Gastrocnemius medialis (tissue), 4 donors: Measurements from ENCODE around the gene KRT2.

Experiments
- POLR2A ChIP-seq, 2 donors: fragments of 450-650 bp; IDR thresholded peaks; one replicate each; pipeline ENCODE4 v1.6.1; 2017; ENCODE audit warnings: antibody characterized with exemption in 2 of 2, mild to moderate bottlenecking in 2 of 2, moderate library complexity in 2 of 2
- TF ChIP-seq, protein P1 (sequence below), 5 experiments: fragments of 450-650 bp in 3 of 5; fragments of 200-600 bp in 2 of 5; sonication (generic) in 2 of 5; IDR thresholded peaks in 4 of 5; conservative IDR thresholded peaks in 1 of 5; 1 replicate in 4 of 5; 2 replicates in 1 of 5; pipeline ENCODE4 v1.5.1; 2016 to 2019; ENCODE audit warnings: antibody characterized with exemption in 5 of 5, mild to moderate bottlenecking in 3 of 5, moderate library complexity in 3 of 5

DNA sequence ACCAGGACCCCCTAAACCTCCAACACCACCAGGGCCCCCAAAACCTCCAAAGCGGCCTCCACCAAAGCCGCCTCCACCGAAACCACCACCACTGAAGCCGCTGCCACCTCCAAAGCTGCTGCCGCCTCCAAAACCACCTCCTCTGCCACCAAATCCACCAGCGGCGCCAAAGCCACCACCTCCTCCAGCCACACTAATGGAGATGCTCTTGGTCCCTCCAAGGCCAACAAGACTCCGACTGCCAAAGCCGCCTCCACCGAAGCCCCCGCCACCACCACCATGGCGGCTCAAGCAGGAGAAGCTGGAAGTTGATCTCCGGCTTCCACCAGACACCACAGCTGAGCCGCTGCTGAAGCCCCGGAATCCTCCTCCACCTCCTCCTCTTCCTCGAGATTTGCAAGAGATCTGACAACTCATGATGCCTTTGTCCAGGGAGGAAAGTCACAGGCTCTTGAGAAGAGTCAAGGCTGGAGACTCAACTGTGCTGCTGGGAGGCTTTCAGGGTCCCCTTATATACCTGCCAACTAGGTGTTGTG, at the start of gene KRT2:
- TF ChIP-seq, protein P1, sequence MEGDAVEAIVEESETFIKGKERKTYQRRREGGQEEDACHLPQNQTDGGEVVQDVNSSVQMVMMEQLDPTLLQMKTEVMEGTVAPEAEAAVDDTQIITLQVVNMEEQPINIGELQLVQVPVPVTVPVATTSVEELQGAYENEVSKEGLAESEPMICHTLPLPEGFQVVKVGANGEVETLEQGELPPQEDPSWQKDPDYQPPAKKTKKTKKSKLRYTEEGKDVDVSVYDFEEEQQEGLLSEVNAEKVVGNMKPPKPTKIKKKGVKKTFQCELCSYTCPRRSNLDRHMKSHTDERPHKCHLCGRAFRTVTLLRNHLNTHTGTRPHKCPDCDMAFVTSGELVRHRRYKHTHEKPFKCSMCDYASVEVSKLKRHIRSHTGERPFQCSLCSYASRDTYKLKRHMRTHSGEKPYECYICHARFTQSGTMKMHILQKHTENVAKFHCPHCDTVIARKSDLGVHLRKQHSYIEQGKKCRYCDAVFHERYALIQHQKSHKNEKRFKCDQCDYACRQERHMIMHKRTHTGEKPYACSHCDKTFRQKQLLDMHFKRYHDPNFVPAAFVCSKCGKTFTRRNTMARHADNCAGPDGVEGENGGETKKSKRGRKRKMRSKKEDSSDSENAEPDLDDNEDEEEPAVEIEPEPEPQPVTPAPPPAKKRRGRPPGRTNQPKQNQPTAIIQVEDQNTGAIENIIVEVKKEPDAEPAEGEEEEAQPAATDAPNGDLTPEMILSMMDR (IDR thresholded peaks at IDR 0.05 in 4 of 5, conservative IDR thresholded peaks at IDR 0.05 in 1 of 5): no peak
- no peak for TF ChIP-seq POLR2A (IDR thresholded peaks at IDR 0.05)
